Activated gamma-delta T cell treated with Interleukin-2 at 50 U/mL for 16 hours (primary cell): Measurements from ENCODE around the gene DNAJC12.
"Not testable (repeated sequence)": the region's sequence is repeated elsewhere in the genome, so short reads cannot be mapped to it uniquely, and the experiment has no call there.

Experiments used
- DNase-seq: peaks from one replicate; pipeline ENCODE4 v3.0.0-alpha.2; 2020

The DNAJC12 gene

GRCh38 chr10:67837541-67838314, at the start of gene DNAJC12:
Gene DNAJC12 (minus strand): TSS chr10:67838188. CDS start chr10:67838011, 177 bp downstream.
- DNase-seq, result no peak

- DNase-seq, result peak; percentile 73
Measured at GRCh38 chr10:67884842-67885670, 47.1 kb upstream of the DNAJC12 start.

GRCh38 chr10:67884313-67884841, 46.4 kb upstream of the DNAJC12 start, which contains the start of gene SIRT1:
Gene SIRT1 (plus strand): TSS chr10:67884656. CDS start chr10:67884722, 66 bp downstream.
- peak; percentile 94 for DNase-seq

- DNase-seq, result no peak
Measured at GRCh38 chr10:67883710-67884312, 45.8 kb upstream of the DNAJC12 start.

GRCh38 chr10:67878133-67878532, 40.1 kb upstream of the DNAJC12 start:
- no peak for DNase-seq

GRCh38 chr10:67877421-67877820, 39.4 kb upstream of the DNAJC12 start:
- DNase-seq, result not testable (repeated sequence)

GRCh38 chr10:67875340-67876238, 37.6 kb upstream of the DNAJC12 start:
- DNase-seq, result no peak

- DNase-seq, result no peak
Measured at GRCh38 chr10:67869996-67870395, 32.0 kb upstream of the DNAJC12 start.

- DNase-seq, result no peak
Measured at GRCh38 chr10:67868132-67868531, 30.1 kb upstream of the DNAJC12 start.

- no peak for DNase-seq
Measured at GRCh38 chr10:67864607-67865371, 26.8 kb upstream of the DNAJC12 start.

- no peak for DNase-seq
Measured at GRCh38 chr10:67863094-67863493, 25.1 kb upstream of the DNAJC12 start.

GRCh38 chr10:67861750-67862432, 23.9 kb upstream of the DNAJC12 start:
- DNase-seq, result no peak

- DNase-seq, result no peak
Measured at GRCh38 chr10:67858971-67859370, 21.0 kb upstream of the DNAJC12 start.

- DNase-seq, result no peak
Measured at GRCh38 chr10:67853512-67853911, 15.5 kb upstream of the DNAJC12 start.

GRCh38 chr10:67852761-67853160, 14.8 kb upstream of the DNAJC12 start:
- DNase-seq, result no peak

GRCh38 chr10:67851186-67851585, 13.2 kb upstream of the DNAJC12 start:
- no peak for DNase-seq

- DNase-seq, result peak; percentile 92
Measured at GRCh38 chr10:67849331-67850011, 11.5 kb upstream of the DNAJC12 start.

GRCh38 chr10:67843284-67843683, 5.3 kb upstream of the DNAJC12 start:
- no peak for DNase-seq

- DNase-seq, result no peak
Measured at GRCh38 chr10:67841737-67842136, 3.7 kb upstream of the DNAJC12 start.

GRCh38 chr10:67839951-67840350, 2.0 kb upstream of the DNAJC12 start:
- DNase-seq, result no peak
